ENCODE data around the gene DLG2.
A peak's percentile ranks its signal among the peaks of the same experiment; 100 is the strongest.

DLG2 gene

DNA sequence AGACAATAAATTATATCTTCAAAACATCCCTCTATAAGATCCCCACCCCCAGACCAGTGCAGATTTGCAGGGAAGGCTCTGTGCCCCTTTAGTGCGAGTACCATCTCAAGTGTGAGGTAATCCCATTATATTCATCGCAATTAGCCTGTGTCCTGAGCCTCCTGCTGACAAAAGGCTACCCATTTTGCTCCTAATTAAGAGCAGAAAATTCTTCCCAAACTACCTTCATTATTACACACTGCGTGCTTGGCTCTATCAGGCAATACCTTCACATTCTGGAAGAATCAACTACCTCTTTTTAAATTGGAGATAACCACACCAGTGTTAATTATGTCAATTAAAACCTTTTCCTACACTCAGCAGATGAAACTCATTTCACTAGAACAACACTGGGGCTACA lies 1207.5 kb downstream of the DLG2 start:
- no peak overlapping the region for H3K4me3 ChIP-seq (ENCODE audit: low read depth, low read length)
- DNase-seq (ENCODE audit: low read depth) = no peak

DNA sequence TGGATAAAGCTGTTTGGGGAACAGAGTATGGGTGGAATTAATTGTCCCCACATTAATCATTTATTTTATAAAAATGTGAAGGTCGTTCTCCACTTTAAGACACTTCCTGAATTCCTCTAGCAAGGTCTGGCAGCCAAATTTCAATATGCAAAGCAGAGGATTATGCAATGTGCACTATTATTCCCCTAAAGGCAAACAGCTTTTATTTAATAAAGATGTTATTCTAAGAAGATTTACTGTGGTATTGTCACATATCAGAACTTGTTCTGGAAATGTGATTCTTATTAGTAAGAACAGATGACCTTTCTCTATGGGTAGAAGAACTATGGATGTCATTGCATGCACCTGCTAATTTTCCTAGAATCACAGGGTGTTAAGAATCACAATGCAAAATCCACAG lies 1212.2 kb downstream of the DLG2 start:
- DNase-seq (ENCODE audit: low read depth) = no peak
- no peak overlapping the region for H3K4me3 ChIP-seq (ENCODE audit: low read depth, low read length)

DNA sequence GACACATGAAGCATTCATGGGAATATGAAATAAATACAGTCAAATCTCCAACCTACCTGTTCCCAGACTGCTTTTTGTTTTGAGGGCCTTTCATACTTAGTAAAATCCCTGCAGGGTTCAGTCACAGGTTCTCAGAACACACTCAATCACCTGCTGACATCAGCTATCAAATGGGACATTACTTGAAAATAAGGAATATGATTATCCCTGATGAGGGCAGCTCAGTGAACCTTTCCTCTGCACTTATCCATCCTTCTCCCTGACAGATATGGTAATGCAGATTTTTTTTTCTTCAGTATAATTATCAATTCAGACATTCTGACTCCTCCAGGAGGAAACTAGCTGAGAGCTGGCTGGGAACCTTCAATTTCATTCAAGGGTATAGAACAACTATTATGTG lies 1213.6 kb downstream of the DLG2 start:
- no peak for DNase-seq (ENCODE audit: low read depth)
- H3K4me3 ChIP-seq (ENCODE audit: low read depth, low read length) = no peak overlapping the region

DNA sequence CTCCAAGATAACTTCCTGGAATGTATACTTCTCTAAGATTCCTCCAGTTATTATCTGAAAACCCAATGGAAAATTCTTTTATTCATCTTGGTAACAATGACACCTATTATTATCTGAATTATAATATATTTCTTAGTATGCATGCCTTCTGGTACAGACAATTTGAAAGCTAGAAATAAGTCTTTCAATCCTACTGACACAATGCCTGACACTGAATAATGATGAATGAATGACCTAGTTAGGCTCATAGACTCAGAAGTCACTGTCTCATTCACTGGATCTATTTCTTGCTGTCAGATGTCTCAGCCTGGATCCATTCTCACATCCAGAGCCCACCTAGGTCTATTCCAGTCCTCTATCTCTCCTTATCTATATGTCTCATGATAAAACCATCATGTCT lies 1214.3 kb downstream of the DLG2 start:
- H3K4me3 ChIP-seq (ENCODE audit: low read depth, low read length) = no peak overlapping the region
- DNase-seq (ENCODE audit: low read depth) = no peak

DNA sequence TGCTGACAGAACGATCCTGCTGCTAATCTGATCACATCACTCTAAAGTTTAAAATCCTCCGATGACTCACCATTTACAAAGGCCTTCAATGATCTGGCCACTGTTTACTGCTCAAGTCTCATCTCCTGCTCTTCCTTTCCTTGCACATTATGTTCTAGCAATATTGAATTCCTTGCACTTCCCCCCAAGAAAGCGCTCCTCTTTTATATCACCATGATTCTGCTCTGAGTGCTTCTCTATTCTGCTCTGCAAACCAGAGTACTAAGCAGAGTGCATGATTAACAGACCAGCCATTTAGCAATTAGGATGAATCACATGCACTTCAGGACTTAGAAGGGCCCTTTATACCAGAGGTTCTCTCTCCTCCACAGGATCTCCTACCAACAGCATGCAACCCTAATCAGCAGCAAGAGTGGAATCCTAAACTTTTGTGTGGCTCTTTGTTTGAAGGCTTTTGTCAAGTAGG lies 1218.2 kb downstream of the DLG2 start:
- no peak overlapping the region for H3K4me3 ChIP-seq (ENCODE audit: low read depth, low read length)
- DNase-seq (ENCODE audit: low read depth) = peak; percentile 45

DNA sequence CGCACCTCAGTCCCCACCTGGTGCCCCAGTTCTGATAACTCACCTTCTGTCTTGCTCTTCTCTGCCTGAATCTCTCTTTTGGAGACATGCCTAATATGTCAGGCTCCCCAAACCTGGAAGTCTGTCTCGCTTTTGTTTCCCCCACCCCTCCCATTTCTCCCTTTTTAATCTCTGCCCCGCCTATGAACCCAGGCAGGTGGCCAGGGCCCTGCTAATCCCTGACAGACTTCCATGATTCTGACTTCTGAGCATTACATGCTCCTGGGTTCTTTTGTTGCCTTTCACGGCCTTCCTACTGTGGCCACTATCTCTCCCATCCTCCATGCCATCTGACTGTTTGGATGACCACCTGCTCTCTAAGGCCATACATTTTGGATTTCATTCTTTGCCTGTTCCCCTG lies 1220.1 kb downstream of the DLG2 start:
- H3K4me3 ChIP-seq (ENCODE audit: low read depth, low read length) = no peak overlapping the region

DNA sequence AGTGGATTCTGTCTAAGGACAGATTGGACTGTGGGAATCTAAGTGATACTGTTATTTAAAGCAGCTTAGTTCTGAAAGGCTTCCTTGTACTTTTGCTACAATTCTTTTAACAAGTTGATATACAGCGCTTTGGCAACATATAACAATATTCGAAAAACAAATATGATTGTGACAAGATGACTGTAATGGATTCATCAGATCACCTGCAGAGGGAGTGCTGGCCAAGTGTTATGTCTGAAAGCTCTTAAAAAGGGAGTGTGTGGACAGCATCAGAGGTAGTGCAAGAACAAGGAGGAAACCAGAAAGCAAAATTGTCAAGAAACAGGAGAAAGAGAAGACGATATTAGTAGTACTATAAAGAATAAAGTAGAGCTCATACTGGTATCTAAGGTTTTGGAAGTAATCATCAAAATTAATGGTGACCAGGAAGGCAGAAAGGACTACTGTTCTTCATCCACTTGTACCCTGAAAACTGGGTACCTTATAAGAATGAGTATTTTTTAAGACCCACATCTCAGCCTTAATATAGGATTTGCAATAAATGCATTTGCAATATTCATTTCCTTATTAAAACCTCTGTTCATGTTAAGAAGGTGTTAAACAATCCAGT lies 1229.0 kb downstream of the DLG2 start:
- H3K4me3 ChIP-seq (ENCODE audit: low read depth, low read length) = no peak overlapping the region
- DNase-seq (ENCODE audit: low read depth) = no peak

More for the DNA sequence above, 1220.1 kb downstream of the DLG2 start:
- no peak for DNase-seq (ENCODE audit: low read depth)

DNA sequence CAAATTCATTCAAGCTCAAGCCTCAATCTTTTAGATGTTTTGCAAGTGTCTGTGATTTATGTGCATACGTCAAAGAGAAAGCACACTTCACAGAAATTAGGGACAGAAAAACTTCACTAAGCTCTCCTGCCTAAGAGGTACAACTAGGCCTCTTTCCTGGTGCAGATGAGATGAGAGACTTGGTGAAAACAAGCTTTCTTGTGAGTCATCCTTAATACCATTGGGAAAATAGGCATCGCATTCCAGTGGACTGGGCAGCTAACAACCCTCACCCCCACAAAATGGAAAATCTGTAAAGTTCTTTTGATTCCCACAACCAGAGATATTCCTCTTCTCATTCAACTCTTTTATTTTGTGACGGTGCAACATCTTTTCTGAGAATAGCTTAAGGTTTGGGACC lies 1230.6 kb downstream of the DLG2 start:
- peak; percentile 40 for DNase-seq (ENCODE audit: low read depth)
- no peak overlapping the region for H3K4me3 ChIP-seq (ENCODE audit: low read depth, low read length)

DNA sequence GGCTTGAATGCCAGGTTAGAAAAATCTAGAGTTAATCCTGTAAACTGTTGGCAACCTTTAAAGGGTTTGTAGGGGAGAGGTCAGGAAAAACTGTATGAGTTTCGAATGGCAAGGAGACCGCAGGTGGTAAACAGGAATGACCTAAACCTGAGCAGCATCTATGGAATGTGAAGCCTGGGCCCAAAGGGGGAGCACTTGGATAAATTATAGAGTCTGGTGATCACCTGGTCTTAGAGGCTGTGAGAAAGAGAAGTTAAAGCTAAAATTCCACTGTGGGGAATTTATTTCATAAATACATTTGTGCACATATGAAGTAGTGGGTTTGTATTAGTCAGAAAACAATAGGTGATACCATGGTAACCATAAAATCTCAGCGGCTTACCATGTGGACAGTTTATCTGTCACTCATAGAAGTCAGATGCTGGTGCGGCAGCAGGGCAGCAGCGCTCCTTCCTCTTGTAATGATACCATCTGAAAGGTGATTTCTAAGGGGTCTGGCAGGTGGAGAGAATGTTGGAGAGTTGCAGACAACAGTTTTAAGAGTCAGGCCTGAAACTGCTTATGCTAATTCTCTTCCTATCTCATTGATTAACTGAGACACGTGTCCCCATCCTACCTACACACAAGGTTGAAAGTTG lies 1236.6 kb downstream of the DLG2 start:
- no peak overlapping the region for H3K4me3 ChIP-seq (ENCODE audit: low read depth, low read length)
- DNase-seq (ENCODE audit: low read depth) = no peak

DNA sequence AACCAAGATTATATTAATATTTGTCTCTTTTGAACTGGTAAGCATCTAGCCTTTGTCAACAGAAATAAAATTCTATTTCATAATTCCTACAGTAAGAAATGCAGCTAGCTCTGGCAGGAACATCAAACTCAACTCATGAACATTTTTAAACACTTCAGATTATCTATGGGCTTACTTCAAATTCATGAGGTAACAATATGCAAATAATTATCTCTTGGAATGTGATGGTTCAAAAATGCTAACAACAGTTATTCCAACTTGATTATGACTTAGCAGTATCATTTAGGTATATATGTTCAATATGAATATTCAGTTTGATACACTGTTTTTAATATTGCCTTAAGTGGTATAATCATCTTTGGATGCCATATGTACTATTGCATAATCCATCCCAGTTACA lies 1237.4 kb downstream of the DLG2 start:
- no peak overlapping the region for H3K4me3 ChIP-seq (ENCODE audit: low read depth, low read length)
- no peak for DNase-seq (ENCODE audit: low read depth)

DNA sequence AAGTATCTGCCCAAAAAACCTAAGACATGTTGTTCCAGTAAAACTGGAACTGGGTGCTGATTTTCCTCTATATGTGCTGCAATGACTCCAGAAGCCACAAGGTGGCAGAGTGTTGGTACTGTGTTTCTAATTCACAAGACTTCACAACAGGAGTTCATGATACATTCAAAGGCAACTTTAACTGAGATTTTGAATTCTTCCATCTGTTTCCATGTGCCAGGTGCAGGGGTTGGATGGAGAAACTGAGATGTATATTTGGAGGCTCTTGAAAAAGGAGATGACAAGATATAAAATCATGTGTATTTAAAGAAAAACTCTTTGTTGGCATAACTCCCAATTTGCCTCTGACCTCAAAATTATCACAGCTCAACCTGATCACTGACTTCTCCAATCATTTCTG lies 1242.4 kb downstream of the DLG2 start:
- no peak for DNase-seq (ENCODE audit: low read depth)
- H3K4me3 ChIP-seq (ENCODE audit: low read depth, low read length) = no peak overlapping the region

DNA sequence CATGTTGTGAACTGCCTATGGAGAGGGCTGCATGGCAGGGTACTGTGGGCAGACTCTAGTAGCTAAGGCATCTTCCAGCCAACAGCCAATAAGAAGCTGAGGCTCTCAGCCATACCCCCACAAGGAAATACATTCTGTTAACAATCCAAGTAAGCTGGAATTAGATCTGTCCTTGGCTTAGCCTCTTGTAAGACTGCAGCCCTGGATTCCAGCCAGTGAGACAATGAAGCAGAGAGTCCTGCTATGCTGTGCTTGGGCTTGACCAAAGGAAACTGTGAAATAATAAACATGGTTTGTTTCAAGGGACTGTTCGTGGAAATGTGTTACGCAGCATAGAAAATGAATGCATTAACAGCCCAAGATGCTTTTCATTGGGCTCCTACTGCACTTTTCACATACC lies 1243.6 kb downstream of the DLG2 start:
- DNase-seq (ENCODE audit: low read depth) = peak; percentile 8
- H3K4me3 ChIP-seq (ENCODE audit: low read depth, low read length) = no peak overlapping the region

DNA sequence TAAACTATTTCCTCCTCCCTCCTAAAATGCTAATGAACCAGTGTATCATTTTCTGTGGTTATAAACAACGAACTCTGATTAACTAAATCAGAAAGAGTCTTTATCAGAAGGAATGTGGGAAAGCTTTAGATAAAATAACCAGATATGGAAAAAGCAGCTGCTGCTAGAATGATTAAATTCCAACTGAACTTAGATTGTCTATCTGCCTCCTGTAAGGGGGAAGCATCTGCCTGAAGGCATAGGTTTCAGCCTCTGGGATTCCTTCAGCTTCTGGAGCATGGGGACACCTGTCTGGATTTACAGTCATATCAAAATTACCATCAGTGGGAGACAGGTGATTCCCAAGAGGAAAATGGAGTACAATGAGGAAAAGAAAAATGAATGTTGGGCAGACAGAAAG lies 1245.5 kb downstream of the DLG2 start:
- H3K4me3 ChIP-seq (ENCODE audit: low read depth, low read length) = no peak overlapping the region
- DNase-seq (ENCODE audit: low read depth) = no peak

DNA sequence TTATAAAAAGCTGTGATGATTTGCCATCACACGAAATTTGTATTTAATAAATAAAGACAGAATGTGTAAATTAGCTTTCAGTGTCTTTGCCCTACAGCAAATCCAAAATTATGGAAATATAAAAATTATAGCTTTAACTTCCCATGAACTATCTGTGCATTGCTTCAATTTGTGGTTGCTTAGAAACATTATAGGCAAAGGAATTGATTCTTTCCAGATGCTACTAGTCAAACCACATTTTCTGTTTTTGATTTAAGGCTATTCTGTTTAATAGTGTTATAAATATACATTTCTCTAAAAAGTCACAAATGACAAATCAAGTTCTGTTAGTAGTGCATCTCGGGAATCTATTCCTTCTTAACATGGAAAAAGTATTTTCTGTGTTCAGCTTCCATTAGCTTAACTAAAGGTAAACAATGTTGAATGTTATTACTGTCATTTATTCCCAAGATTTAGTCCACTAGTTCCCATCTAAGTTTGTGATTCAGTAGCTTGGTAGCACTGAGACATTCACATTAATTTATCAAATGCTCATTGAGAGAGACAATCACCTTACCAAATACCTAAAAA lies 1254.7 kb downstream of the DLG2 start:
- no peak overlapping the region for H3K4me3 ChIP-seq (ENCODE audit: low read depth, low read length)
- no peak for DNase-seq (ENCODE audit: low read depth)

DNA sequence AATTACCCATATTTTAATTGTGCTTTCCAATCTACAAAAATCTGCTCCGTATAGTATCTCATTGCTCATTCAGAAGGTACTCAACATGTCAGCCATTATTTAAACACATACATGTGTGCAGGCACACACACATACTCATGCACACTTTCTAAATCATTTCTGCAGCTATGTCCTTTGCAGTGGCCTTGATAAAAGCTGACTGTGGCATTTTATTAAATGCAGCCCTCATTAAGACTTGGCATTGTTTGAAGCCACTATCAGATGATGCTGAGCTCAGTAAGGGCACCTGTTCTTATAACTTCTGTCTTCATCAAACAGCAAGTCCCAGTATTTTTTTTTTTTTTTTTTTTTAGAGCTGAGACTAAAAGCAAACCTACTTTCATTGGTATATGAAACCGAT lies 1269.1 kb downstream of the DLG2 start:
- no peak overlapping the region for H3K4me3 ChIP-seq (ENCODE audit: low read depth, low read length)

DNA sequence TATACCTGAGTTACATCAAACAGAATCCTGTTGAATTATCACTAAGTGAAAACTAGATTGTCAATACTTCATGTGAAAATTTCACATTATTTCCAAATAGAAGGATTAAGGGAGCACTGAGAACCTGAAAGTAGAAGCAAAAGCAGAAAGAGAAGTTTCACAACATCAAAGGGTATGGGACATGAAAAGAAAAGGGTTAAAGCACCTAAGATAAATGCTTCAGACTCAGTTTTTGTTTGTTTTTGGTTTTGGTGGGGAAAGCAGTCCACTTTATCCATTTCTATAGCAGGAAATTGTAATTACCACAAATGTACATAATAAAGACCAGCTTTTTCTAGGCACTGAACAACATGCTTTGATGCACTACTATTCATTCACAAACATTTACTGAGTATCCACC lies 1271.2 kb downstream of the DLG2 start:
- no peak for DNase-seq (ENCODE audit: low read depth)
- no peak overlapping the region for H3K4me3 ChIP-seq (ENCODE audit: low read depth, low read length)

More for the DNA sequence above, 1269.1 kb downstream of the DLG2 start:
- no peak for DNase-seq (ENCODE audit: low read depth)

DNA sequence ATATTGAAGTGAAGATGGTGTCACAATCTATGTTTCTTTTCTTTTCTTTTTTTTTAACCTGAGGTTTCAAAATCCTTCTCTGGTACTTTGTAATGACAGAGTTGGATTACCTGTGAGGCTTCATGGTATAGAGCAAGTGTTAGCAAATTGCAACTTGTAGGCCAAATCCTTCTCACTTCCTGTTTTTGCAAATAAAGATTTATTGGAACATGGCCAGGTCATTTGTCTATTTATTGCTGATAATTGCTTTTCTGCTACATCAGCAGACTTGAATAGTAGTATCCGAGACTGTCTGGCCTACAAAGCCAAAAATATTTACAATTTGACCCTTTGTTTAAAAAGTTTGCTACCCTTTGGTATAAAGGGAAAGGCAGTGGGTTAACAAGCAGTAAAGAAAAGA lies 1281.5 kb downstream of the DLG2 start:
- H3K4me3 ChIP-seq (ENCODE audit: low read depth, low read length) = no peak overlapping the region
- DNase-seq (ENCODE audit: low read depth) = no peak

DNA sequence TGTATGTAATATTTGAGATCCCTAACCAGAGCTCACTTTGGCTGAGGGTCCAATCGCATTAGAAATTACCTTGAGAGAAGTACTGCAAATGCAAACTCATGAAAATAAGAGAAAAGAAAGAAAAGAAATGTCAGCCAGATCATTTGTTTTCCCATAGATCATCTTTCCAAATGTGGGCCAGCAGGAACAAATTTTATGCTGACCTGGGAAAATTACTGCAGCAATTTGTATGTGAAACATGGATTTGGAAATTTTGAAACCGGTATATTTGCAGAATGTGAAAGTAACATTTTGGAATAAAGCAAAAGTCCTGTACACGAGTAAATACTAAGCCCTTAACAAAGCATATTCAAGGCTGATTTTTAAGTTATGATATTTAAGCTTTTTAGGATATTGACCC lies 1282.1 kb downstream of the DLG2 start:
- no peak for DNase-seq (ENCODE audit: low read depth)
- H3K4me3 ChIP-seq (ENCODE audit: low read depth, low read length) = no peak overlapping the region

DNA sequence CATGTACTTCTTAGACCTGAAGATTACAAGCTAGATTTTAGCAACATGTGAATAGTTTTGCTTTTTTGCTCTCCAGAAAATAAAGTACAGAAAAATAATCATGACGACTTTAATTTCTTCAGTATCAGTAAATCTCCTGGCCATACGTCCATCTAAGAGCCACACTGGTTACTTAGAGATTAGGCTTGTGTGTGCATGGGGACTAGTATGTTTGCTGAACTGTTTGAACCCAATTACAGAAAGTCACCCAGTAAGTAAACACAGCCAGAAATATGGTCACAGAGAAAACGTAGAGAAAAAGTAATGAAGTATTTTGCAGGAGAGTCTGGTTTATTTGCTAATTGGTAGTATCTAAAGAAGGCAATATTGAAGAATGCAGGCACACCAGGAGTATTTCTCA lies 1287.3 kb downstream of the DLG2 start:
- no peak overlapping the region for H3K4me3 ChIP-seq (ENCODE audit: low read depth, low read length)

DNA sequence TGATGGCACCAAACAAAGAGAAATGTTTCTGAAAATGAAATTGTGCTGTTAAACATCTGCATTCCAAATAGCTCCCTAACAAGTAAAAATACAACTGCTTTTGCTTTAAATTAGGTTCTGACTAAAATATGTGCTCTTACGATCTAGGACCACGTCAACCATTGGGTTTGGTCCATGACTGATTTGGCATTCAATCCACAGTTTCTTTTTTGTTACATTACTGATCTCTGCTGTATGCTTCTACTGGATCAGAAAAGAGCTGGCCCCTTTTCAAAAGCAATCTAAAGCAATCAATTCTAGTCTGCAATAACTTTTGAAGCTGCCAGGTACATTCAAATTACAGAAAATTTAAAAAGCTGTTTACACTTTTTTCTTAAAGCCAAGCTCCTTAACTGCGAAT lies 1293.9 kb downstream of the DLG2 start:
- no peak for DNase-seq (ENCODE audit: low read depth)
- H3K4me3 ChIP-seq (ENCODE audit: low read depth, low read length) = no peak overlapping the region

More for the DNA sequence above, 1287.3 kb downstream of the DLG2 start:
- no peak for DNase-seq (ENCODE audit: low read depth)

DNA sequence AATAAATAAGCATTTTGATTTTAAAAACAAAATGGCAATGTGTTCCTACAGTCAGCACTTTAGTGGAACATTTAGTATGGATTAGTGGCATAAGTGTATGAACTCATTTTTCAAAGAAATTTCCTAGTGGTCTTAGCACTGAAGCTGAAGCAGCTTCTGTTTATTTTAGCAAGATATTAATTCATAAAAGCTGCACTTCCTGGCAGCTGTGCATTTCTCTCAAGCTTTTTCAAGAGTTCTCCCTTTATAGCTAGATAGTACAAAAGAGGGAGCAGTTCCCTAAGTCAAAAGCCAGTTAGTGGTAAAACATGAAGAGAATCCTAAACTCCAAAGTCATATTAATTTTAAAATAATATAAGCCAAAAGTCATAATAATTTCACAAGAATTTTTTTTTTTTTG lies 1304.9 kb downstream of the DLG2 start:
- DNase-seq (ENCODE audit: low read depth) = no peak
- no peak overlapping the region for H3K4me3 ChIP-seq (ENCODE audit: low read depth, low read length)
